ENCODE results near the gene LRP6.
A peak's percentile ranks its signal among the peaks of the same experiment; 100 is the strongest.

Gene LRP6

GRCh38 chr12:12072064-12072760 lies 194.6 kb downstream of the LRP6 start:
- peak; percentile 2 to 40 (median 16) for DNase-seq (ENCODE audit: low read depth in 3 of 3)

GRCh38 chr12:12070674-12071656 lies 195.9 kb downstream of the LRP6 start, which contains the start of gene BCL2L14:
Gene BCL2L14 (plus strand): TSS chr12:12070939. CDS start chr12:12079306, 8,367 bp downstream.
- no peak for DNase-seq (ENCODE audit: low read depth in 3 of 3)

- no peak for DNase-seq (ENCODE audit: low read depth in 3 of 3)
These were observed 196.9 kb downstream of the LRP6 start for GRCh38 chr12:12069821-12070548.

GRCh38 chr12:12068751-12069150 lies 198.1 kb downstream of the LRP6 start:
- no peak for DNase-seq (ENCODE audit: low read depth in 3 of 3)

Data from stimulated activated CD4-positive, alpha-beta T cell treated with anti-CD3 and anti-CD28 coated beads, TNF-alpha, amount 100 ng/mL, for 24 hours (primary cell).